Lung (tissue), 12 donors: ENCODE results near the gene RBM4. TPM values are rescaled to one million over a fixed set of nuclear protein-coding genes. Genes with fewer than 3 reads are reported as not detected.

ENCODE experiments used
- ATAC-seq: fragments of 200-7000 bp; cut with Tn5 transposase; one replicate; pipeline ENCODE4 v1.9.1; 2020; ENCODE audit warnings: moderate number of reproducible peaks; ENCODE audit not compliant: insufficient read depth, low FRiP score
- DNase-seq, 3 donors: peaks; one replicate each; pipeline ENCODE4 v3.0.0-alpha.2; 2013 to 2017
- H3K27ac ChIP-seq, 2 donors: one replicate each; pipeline ENCODE4 v1.5.1; 2013; ENCODE audit warnings: mild to moderate bottlenecking in 2 of 2, moderate library complexity in 2 of 2, control low read depth in 1 of 2, inconsistent platforms in 1 of 2, low read depth in 1 of 2, low read length in 1 of 2
- H3K27me3 ChIP-seq, 3 donors: one replicate each; pipeline ENCODE4 v1.5.1; 2013; ENCODE audit warnings: low read length in 2 of 3; ENCODE audit not compliant: control insufficient read depth in 3 of 3, insufficient read depth in 3 of 3
- H3K36me3 ChIP-seq, 4 donors: one replicate each; pipeline ENCODE4 v1.5.1; 2013; ENCODE audit warnings: low read length in 4 of 4, mild to moderate bottlenecking in 1 of 4, moderate library complexity in 1 of 4; ENCODE audit not compliant: control insufficient read depth in 4 of 4, insufficient read depth in 4 of 4
- H3K4me1 ChIP-seq, 5 donors: one replicate each; pipeline ENCODE4 v1.5.1; 2013; ENCODE audit warnings: low read length in 5 of 5, mild to moderate bottlenecking in 2 of 5, moderate library complexity in 1 of 5; ENCODE audit not compliant: control insufficient read depth in 5 of 5, insufficient read depth in 5 of 5
- H3K4me3 ChIP-seq: one replicate; pipeline ENCODE4 v1.5.1; 2013; ENCODE audit warnings: mild to moderate bottlenecking, control low read depth, moderate library complexity
- H3K9ac ChIP-seq, 2 donors: one replicate each; pipeline ENCODE4 v1.5.1; 2013; ENCODE audit warnings: low read length in 2 of 2, control low read depth in 1 of 2; ENCODE audit not compliant: insufficient read depth in 1 of 2
- H3K9me3 ChIP-seq, 4 donors: one replicate each; pipeline ENCODE4 v1.5.1; 2013; ENCODE audit warnings: low read length in 3 of 4, mild to moderate bottlenecking in 1 of 4, moderate library complexity in 1 of 4; ENCODE audit not compliant: control insufficient read depth in 4 of 4, insufficient read depth in 3 of 4
- WGBS, 2 donors: extraction: QIAGEN DNeasy Blood & Tissue Kit; methylation state at CpG; one replicate each; pipeline ENCODE4 v1.1.7; 2013; 5-methylcytosine and 5-hydroxymethylcytosine counted together
- polyA plus RNA-seq, 2 donors: library from polyadenylated mRNA; stranded (reverse); fragments of 200-250 nt; gene quantifications; one replicate each; pipeline ENCODE4 v1.2.1, GENCODE V29; 2013
- total RNA-seq, 2 donors: library from RNA; depleted of rRNA in 1 of 2; stranded (reverse); fragments of >200 nt in 1 of 2; gene quantifications; one replicate each; pipeline ENCODE4 v1.2.1, GENCODE V29; 2014 to 2021
- TF ChIP-seq, protein P1 (sequence below): IDR thresholded peaks from 2 replicates; pipeline ENCODE4 v1.5.1; 2012; ENCODE audit warnings: mild to moderate bottlenecking; ENCODE audit errors: control extremely low read depth, extremely low read depth
- donor health status: control.
- donor health status: control.
- donor health status: Bipolar disorder and iron deficiency.
- donor health status: healthy.
- donor health status: DM: yes; HTN: yes; CAD: no.

Gene RBM4
- total and polyA plus RNA-seq, 4 donors: 77.2 to 153 (median 101) TPM

DNA sequence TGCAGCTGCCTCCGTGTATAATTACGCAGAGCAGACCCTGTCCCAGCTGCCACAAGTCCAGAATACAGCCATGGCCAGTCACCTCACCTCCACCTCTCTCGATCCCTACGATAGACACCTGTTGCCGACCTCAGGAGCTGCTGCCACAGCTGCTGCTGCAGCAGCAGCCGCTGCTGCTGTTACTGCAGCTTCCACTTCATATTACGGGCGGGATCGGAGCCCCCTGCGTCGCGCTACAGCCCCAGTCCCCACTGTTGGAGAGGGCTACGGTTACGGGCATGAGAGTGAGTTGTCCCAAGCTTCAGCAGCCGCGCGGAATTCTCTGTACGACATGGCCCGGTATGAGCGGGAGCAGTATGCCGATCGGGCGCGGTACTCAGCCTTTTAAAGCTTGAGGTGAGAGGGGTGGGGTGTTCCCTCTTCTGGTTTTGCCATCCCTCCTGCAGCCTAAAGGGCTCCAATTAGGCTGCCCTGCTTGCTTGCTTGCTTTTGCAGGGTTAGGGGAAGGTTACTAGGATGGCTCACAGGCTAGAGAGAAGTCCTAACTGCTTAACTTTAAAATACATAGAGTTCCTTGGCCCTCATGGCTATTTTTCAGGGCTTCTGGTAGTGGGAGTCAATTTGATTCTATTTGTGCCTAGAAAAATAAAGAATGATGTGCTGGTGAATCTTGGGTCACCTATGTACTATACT lies 5.4 kb downstream of the RBM4 start:
- Histone ChIP-seq H3K4me1 (peaks cover 18 to 72% (median 49%) of the 10 kb centered on the region in 5 donors), H3K27me3 (no peaks in the 10 kb centered on the region), H3K27ac (no peak overlapping the region), H3K36me3 (peaks cover 31 to 64% (median 47%) of the 10 kb centered on the region in 4 donors), H3K9ac (no peak overlapping the region), H3K9me3 (no peaks in the 10 kb centered on the region), H3K4me3 (no peak overlapping the region)
- DNase-seq: no peak
- TF ChIP-seq, protein P1, sequence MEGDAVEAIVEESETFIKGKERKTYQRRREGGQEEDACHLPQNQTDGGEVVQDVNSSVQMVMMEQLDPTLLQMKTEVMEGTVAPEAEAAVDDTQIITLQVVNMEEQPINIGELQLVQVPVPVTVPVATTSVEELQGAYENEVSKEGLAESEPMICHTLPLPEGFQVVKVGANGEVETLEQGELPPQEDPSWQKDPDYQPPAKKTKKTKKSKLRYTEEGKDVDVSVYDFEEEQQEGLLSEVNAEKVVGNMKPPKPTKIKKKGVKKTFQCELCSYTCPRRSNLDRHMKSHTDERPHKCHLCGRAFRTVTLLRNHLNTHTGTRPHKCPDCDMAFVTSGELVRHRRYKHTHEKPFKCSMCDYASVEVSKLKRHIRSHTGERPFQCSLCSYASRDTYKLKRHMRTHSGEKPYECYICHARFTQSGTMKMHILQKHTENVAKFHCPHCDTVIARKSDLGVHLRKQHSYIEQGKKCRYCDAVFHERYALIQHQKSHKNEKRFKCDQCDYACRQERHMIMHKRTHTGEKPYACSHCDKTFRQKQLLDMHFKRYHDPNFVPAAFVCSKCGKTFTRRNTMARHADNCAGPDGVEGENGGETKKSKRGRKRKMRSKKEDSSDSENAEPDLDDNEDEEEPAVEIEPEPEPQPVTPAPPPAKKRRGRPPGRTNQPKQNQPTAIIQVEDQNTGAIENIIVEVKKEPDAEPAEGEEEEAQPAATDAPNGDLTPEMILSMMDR: no peak
- 88 to 91% methylated on average over 24 of the region's 24 CpGs for WGBS, 2 donors
- no peak for ATAC-seq

DNA sequence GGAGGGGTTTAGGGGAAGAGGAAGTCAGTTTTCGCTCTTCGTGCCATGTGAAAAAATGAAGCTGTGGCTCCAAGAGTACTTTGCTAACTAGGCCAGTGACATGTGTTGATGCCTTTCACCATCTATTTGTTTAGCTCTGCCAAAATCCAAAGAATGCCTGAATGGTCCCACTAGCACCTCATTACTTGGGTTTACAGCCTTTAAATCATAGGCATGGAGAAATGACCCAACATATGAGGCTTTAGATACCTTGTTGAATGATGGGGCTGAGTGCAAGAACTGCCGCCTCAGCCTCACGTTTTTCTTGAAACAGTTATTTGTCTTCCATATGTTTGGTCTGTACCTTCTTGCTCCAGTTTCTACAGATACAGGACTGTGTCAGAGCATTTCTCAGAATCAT lies 8.3 kb downstream of the RBM4 start:
- H3K27me3 ChIP-seq: no peaks in the 10 kb centered on the region
- 57 to 78% methylated on average over 4 of the region's 4 CpGs for WGBS, 2 donors
- H3K9ac ChIP-seq: no peak overlapping the region
- H3K4me3 ChIP-seq: no peak overlapping the region
- no peaks in the 10 kb centered on the region for H3K9me3 ChIP-seq
- no peak overlapping the region for H3K27ac ChIP-seq
- ATAC-seq (no peak), DNase-seq (peak; percentile 50 to 90 (median 82))
- H3K4me1 ChIP-seq: peaks cover 17 to 48% (median 28%) of the 10 kb centered on the region in 5 donors
- TF ChIP-seq, protein P1: no peak
- peaks cover 31 to 65% (median 40%) of the 10 kb centered on the region in 4 donors for H3K36me3 ChIP-seq

GRCh38 chr11:66649903-66650302 lies 11.4 kb downstream of the RBM4 start:
- Histone ChIP-seq H3K4me3 (no peak overlapping the region), H3K9me3 (no peaks in the 10 kb centered on the region), H3K36me3 (peaks cover 16 to 52% (median 28%) of the 10 kb centered on the region in 4 donors), H3K27ac (no peak overlapping the region), H3K9ac (no peak overlapping the region), H3K4me1 (peaks cover 6 to 18% (median 11%) of the 10 kb centered on the region in 5 donors), H3K27me3 (no peaks in the 10 kb centered on the region)
- DNase-seq: no peak
- TF ChIP-seq, protein P1: no peak
- whole genome bisulfite sequencing, 2 donors: 93 to 98% methylated on average over 5 of the region's 5 CpGs
- ATAC-seq: no peak
